Mesendoderm (in vitro differentiated cells): ENCODE measurements around the gene TCEA3.

ENCODE experiments used
- DNase-seq: peaks from one replicate; pipeline ENCODE4 v3.0.0; 2013
- H2AK5ac ChIP-seq: 2 replicates; pipeline ENCODE4 v1.6.1; 2013; ENCODE audit warnings: low read length, inconsistent platforms
- H2BK120ac ChIP-seq: 2 replicates; pipeline ENCODE4 v1.6.1; 2013; ENCODE audit warnings: low read depth, mild to moderate bottlenecking, low read length, moderate library complexity, mixed read lengths
- H2BK15ac ChIP-seq: replicated peaks from 2 replicates; pipeline ENCODE4 v1.6.1; 2013; ENCODE audit warnings: low read depth, mild to moderate bottlenecking, moderate library complexity
- H2BK5ac ChIP-seq: 2 replicates; pipeline ENCODE4 v1.6.1; 2013; ENCODE audit warnings: low read length, inconsistent platforms
- H3K18ac ChIP-seq: 2 replicates; pipeline ENCODE4 v1.6.1; 2013; ENCODE audit warnings: mild to moderate bottlenecking, low read length, mixed read lengths
- H3K23ac ChIP-seq: one replicate; pipeline ENCODE4 v1.6.1; 2013; ENCODE audit warnings: low read length
- H3K27ac ChIP-seq: 2 replicates; pipeline ENCODE4 v1.5.1; 2013; ENCODE audit warnings: low read depth, mild to moderate bottlenecking, inconsistent platforms, low read length, moderate library complexity
- H3K27me3 ChIP-seq: 2 replicates; pipeline ENCODE4 v1.6.1; 2013; ENCODE audit warnings: low read length, control low read depth, mild to moderate bottlenecking, inconsistent platforms; ENCODE audit not compliant: insufficient read depth, poor library complexity
- H3K36me3 ChIP-seq: 2 replicates; pipeline ENCODE4 v1.6.1; 2013; ENCODE audit warnings: low read length, inconsistent platforms; ENCODE audit not compliant: control insufficient read depth, insufficient read depth
- H3K4ac ChIP-seq: one replicate; pipeline ENCODE4 v1.6.1; 2013; ENCODE audit warnings: low read depth, mild to moderate bottlenecking, low read length, moderate library complexity
- H3K4me1 ChIP-seq: 2 replicates; pipeline ENCODE4 v1.6.1; 2013; ENCODE audit warnings: low read depth, low read length, inconsistent platforms; ENCODE audit not compliant: control insufficient read depth
- H3K4me2 ChIP-seq: 2 replicates; pipeline ENCODE4 v1.6.1; 2013; ENCODE audit warnings: low read length
- H3K4me3 ChIP-seq: 2 replicates; pipeline ENCODE4 v1.5.1; 2013; ENCODE audit warnings: mild to moderate bottlenecking, low read length
- H3K56ac ChIP-seq: one replicate; pipeline ENCODE4 v1.6.1; 2013; ENCODE audit warnings: low read length
- H3K79me1 ChIP-seq: 2 replicates; pipeline ENCODE4 v1.6.1; 2013; ENCODE audit warnings: low read length, inconsistent platforms
- H3K79me2 ChIP-seq: 2 replicates; pipeline ENCODE4 v1.6.1; 2013; ENCODE audit warnings: mild to moderate bottlenecking, low read length; ENCODE audit not compliant: control insufficient read depth, insufficient read depth
- H3K9ac ChIP-seq: 2 replicates; pipeline ENCODE4 v1.6.1; 2013; ENCODE audit warnings: low read length, inconsistent platforms
- H4K5ac ChIP-seq: one replicate; pipeline ENCODE4 v1.6.1; 2013; ENCODE audit warnings: low read length
- H4K8ac ChIP-seq: one replicate; pipeline ENCODE4 v1.6.1; 2013; ENCODE audit warnings: low read depth, mild to moderate bottlenecking, control low read depth, low read length, moderate library complexity
- WGBS: extraction: QIAGEN DNeasy Blood & Tissue Kit; methylation state at CpG from one replicate; pipeline ENCODE4 v1.1.7; 2013; ENCODE audit warnings: low lambda C conversion rate, missing lambda C conversion rate; ENCODE audit not compliant: insufficient coverage; ENCODE audit errors: extremely low coverage; 5-methylcytosine and 5-hydroxymethylcytosine counted together

The TCEA3 gene

GRCh38 chr1:23449958-23450357, 25.4 kb upstream of the TCEA3 start:
- Histone ChIP-seq H3K4ac (no peak overlapping the region), H3K9ac (no peak overlapping the region), H2AK5ac (no peak overlapping the region), H3K79me2 (no peaks in the 10 kb centered on the region), H3K79me1 (no peaks in the 10 kb centered on the region), H2BK5ac (no peak overlapping the region), H3K4me2 (no peak overlapping the region), H3K4me1 (no peaks in the 10 kb centered on the region), H2BK15ac (no peak overlapping the region), H4K5ac (no peak overlapping the region), H3K27ac (no peak overlapping the region), H3K27me3 (no peaks in the 10 kb centered on the region), H2BK120ac (no peak overlapping the region), H3K23ac (no peak overlapping the region), H3K4me3 (no peak overlapping the region), H3K18ac (no peak overlapping the region), H3K56ac (no peak overlapping the region), H4K8ac (no peak overlapping the region), H3K36me3 (peaks cover 9% of the 10 kb centered on the region)
- DNase-seq, result no peak
- WGBS, result no CpG with 5 or more reads among the region's 4 CpGs

DNA sequence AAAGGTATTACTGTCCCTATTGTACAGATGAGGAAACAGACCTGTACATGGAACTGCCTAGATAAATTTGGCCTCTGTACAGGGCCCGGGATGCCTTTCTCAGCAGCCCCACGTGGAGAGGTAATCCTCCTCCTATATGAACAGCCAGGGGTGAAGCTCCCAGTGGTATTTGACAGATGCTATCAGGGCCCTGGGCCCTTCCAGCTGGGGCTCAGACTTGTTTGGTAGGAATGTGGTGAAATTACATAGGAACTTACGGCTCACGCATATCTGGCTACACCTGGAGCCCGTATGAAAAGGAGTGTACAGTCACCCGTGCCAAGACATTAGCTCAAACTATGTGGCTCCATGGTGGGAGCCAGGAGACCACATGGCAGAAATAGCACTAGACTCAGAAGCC, 24.8 kb upstream of the TCEA3 start:
- DNase-seq, result no peak
- H3K4me3 ChIP-seq, result no peak overlapping the region
- no peak overlapping the region for H3K4ac ChIP-seq
- no peak overlapping the region for H3K27ac ChIP-seq
- no peaks in the 10 kb centered on the region for H3K79me2 ChIP-seq
- H4K5ac ChIP-seq, result no peak overlapping the region
- H3K9ac ChIP-seq, result no peak overlapping the region
- WGBS, result no CpG with 5 or more reads among the region's 6 CpGs
- H4K8ac ChIP-seq, result no peak overlapping the region
- H3K56ac ChIP-seq, result no peak overlapping the region
- H3K4me1 ChIP-seq, result no peaks in the 10 kb centered on the region
- H2BK15ac ChIP-seq, result no peak overlapping the region
- no peak overlapping the region for H3K4me2 ChIP-seq
- no peak overlapping the region for H2BK5ac ChIP-seq
- H3K18ac ChIP-seq, result no peak overlapping the region
- no peak overlapping the region for H3K23ac ChIP-seq
- no peak overlapping the region for H2AK5ac ChIP-seq
- H2BK120ac ChIP-seq, result no peak overlapping the region
- H3K27me3 ChIP-seq, result no peaks in the 10 kb centered on the region
- peaks cover 7% of the 10 kb centered on the region for H3K36me3 ChIP-seq
- H3K79me1 ChIP-seq, result no peaks in the 10 kb centered on the region

DNA sequence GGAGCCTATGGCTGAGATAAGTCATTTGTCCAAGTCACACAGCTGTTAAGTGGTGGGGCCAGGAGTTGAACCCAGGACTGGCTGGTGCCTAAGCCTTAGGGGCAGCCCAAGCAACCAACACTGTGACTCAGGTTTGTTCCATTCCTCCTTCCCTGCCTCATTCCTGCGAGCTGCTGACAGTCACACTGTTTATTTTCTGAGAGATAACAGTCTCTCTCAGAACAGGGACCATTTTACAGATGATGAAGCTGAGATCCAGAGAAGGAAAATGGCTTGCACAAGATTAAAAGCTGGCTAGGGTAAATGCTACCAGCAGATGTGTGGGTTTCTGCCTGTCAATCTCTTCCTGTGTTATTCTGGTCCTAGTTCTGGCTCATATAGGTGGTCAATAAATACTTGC, 24.3 kb upstream of the TCEA3 start:
- DNase-seq, result no peak
- peaks cover 7% of the 10 kb centered on the region for H3K36me3 ChIP-seq
- H3K27me3 ChIP-seq, result no peaks in the 10 kb centered on the region
- H4K8ac ChIP-seq, result no peak overlapping the region
- no peak overlapping the region for H2BK15ac ChIP-seq
- H3K4me1 ChIP-seq, result no peaks in the 10 kb centered on the region
- H2BK120ac ChIP-seq, result no peak overlapping the region
- H3K79me1 ChIP-seq, result no peaks in the 10 kb centered on the region
- H2BK5ac ChIP-seq, result no peak overlapping the region
- no peak overlapping the region for H3K4ac ChIP-seq
- no peaks in the 10 kb centered on the region for H3K79me2 ChIP-seq
- no peak overlapping the region for H2AK5ac ChIP-seq
- no peak overlapping the region for H3K4me2 ChIP-seq
- H3K9ac ChIP-seq, result no peak overlapping the region
- no peak overlapping the region for H3K18ac ChIP-seq
- H3K27ac ChIP-seq, result no peak overlapping the region
- H3K56ac ChIP-seq, result no peak overlapping the region
- H3K4me3 ChIP-seq, result no peak overlapping the region
- no peak overlapping the region for H4K5ac ChIP-seq
- no peak overlapping the region for H3K23ac ChIP-seq
- WGBS, result no CpG with 5 or more reads among the region's 1 CpG

DNA sequence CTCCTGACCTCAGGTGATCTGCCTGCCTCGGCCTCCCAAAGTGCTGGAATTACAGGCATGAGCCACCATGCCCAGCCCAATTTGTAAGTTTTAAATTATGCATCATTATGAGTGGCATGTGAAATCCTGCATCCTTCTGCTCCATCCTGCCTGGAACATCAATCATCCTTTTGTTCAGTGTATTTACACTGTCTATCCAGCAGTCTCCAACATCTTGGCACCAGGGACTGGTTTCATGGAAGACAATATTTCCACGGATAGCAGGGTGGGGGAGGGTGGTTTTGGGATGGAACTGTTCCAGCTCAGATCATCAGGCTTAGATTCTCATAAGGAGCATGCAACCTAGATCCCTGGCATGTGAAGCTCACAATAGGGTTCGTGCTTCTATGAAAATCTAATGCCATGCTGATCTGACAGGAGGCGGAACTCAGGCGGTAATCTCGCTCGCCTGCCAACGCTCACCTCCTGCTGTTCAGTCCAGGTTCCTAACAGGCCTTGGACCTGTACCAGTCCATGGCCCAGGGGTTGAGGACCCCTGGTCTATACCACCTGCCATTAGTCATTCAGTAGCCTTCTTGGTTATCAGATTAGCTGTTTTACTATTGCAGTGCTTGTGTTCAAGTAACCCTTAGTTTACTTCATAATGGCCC, 22.2 kb upstream of the TCEA3 start:
- Histone ChIP-seq H3K4me2 (no peak overlapping the region), H3K27me3 (no peaks in the 10 kb centered on the region), H3K9ac (no peak overlapping the region)

GRCh38 chr1:23444596-23445390, 20.2 kb upstream of the TCEA3 start:
- peaks cover 8% of the 10 kb centered on the region for H3K36me3 ChIP-seq
- no CpG with 5 or more reads among the region's 4 CpGs for WGBS
- no peak overlapping the region for H3K4me3 ChIP-seq
- no peak overlapping the region for H3K23ac ChIP-seq
- H3K27me3 ChIP-seq, result no peaks in the 10 kb centered on the region
- no peak overlapping the region for H4K5ac ChIP-seq
- H3K4me2 ChIP-seq, result no peak overlapping the region
- no peak overlapping the region for H3K27ac ChIP-seq
- no peaks in the 10 kb centered on the region for H3K4me1 ChIP-seq
- H2BK5ac ChIP-seq, result no peak overlapping the region
- H3K79me2 ChIP-seq, result no peaks in the 10 kb centered on the region
- H3K79me1 ChIP-seq, result no peaks in the 10 kb centered on the region
- no peak overlapping the region for H3K56ac ChIP-seq
- H3K18ac ChIP-seq, result no peak overlapping the region
- H3K4ac ChIP-seq, result no peak overlapping the region
- DNase-seq, result no peak
- H2AK5ac ChIP-seq, result no peak overlapping the region
- H4K8ac ChIP-seq, result no peak overlapping the region
- H3K9ac ChIP-seq, result no peak overlapping the region
- no peak overlapping the region for H2BK120ac ChIP-seq
- H2BK15ac ChIP-seq, result no peak overlapping the region

More for the DNA sequence above, 22.2 kb upstream of the TCEA3 start:
- H2AK5ac ChIP-seq, result no peak overlapping the region
- no peaks in the 10 kb centered on the region for H3K4me1 ChIP-seq
- H3K27ac ChIP-seq, result no peak overlapping the region
- H2BK15ac ChIP-seq, result no peak overlapping the region
- no peak overlapping the region for H3K18ac ChIP-seq
- H3K56ac ChIP-seq, result no peak overlapping the region
- H3K79me2 ChIP-seq, result no peaks in the 10 kb centered on the region
- H4K8ac ChIP-seq, result no peak overlapping the region
- H3K23ac ChIP-seq, result no peak overlapping the region
- no CpG with 5 or more reads among the region's 8 CpGs for WGBS
- H2BK5ac ChIP-seq, result no peak overlapping the region
- H3K4me3 ChIP-seq, result no peak overlapping the region
- H3K4ac ChIP-seq, result no peak overlapping the region
- DNase-seq, result no peak
- H3K36me3 ChIP-seq, result peaks cover 9% of the 10 kb centered on the region
- H2BK120ac ChIP-seq, result no peak overlapping the region
- H4K5ac ChIP-seq, result no peak overlapping the region
- H3K79me1 ChIP-seq, result no peaks in the 10 kb centered on the region
